Body of pancreas (tissue), 4 donors: ENCODE results near the gene STX11. TPM values are rescaled to one million over a fixed set of nuclear protein-coding genes. Genes with fewer than 3 reads are reported as not detected.

Experiments used
- ATAC-seq: fragments of 150-250 bp; one replicate; pipeline ENCODE4 v1.9.1; 2016
- DNase-seq, 4 donors: peaks; one replicate each; pipeline ENCODE4 v3.0.0-alpha.2; 2019
- H3K27ac ChIP-seq, 4 donors: fragments of 200-600 bp; sonication (generic); 1 replicate in 3 of 4; 2 replicates in 1 of 4; pipeline versions ENCODE4 v1.5.1 to v1.6.1; 2016 to 2019; ENCODE audit warnings: mild to moderate bottlenecking in 1 of 4, mixed read lengths in 1 of 4, moderate library complexity in 1 of 4
- H3K27me3 ChIP-seq, 2 donors: fragments of 200-600 bp; sonication (generic); one replicate each; pipeline ENCODE4 v1.6.0; 2016; ENCODE audit warnings: mild to moderate bottlenecking in 1 of 2
- H3K36me3 ChIP-seq, 2 donors: fragments of 200-600 bp; sonication (generic); replicated peaks in 1 of 2; 2 replicates each; pipeline ENCODE4 v1.5.1; 2016; ENCODE audit warnings: low read depth in 2 of 2; ENCODE audit not compliant: insufficient read depth in 1 of 2
- H3K4me1 ChIP-seq: fragments of 200-600 bp; sonication (generic); one replicate; pipeline ENCODE4 v1.6.0; 2016
- H3K4me3 ChIP-seq, 2 donors: fragments of 200-600 bp; sonication (generic); 1 replicate in 1 of 2; 2 replicates in 1 of 2; pipeline ENCODE4 v1.5.1; 2016 to 2019
- H3K9me3 ChIP-seq, 3 donors: fragments of 200-600 bp; sonication (generic); 1 replicate in 2 of 3; 2 replicates in 1 of 3; pipeline ENCODE4 v1.5.1; 2016
- CTCF ChIP-seq, 7 experiments: fragments of 450-650 bp in 4 of 7; fragments of 200-600 bp in 3 of 7; sonication (generic) in 3 of 7; IDR thresholded peaks; one replicate each; pipeline ENCODE4 v1.5.1; 2016 to 2019; ENCODE audit warnings: antibody characterized with exemption in 7 of 7
- POLR2A ChIP-seq, 3 donors: fragments of 450-650 bp; IDR thresholded peaks; one replicate each; pipeline ENCODE4 v1.6.1; 2016; ENCODE audit warnings: antibody characterized with exemption in 3 of 3, mild to moderate bottlenecking in 2 of 3
- WGBS, 2 donors: methylation state at CpG; one replicate each; pipeline ENCODE4 v1.1.5; 2017; 5-methylcytosine and 5-hydroxymethylcytosine counted together
- intact Hi-C: fragments of 100-400 bp; cut with DNase I; formaldehyde crosslinking; loops from one replicate; pipeline ENCODE4 v1.15.1; 2023
- total RNA-seq, 2 donors: library from RNA; depleted of rRNA; stranded (reverse); fragments of >200 nt; gene quantifications; one replicate each; pipeline ENCODE4 v1.1.0, GENCODE V29; 2016

Gene STX11
- total RNA-seq, 2 donors from 2014 or later: 4.4 to 7.6 TPM

- no peak for ATAC-seq
- DNase-seq: no peak
- intact Hi-C loops: no loop called here
- Histone ChIP-seq H3K4me3 (no peak overlapping the region), H3K27ac (no peak overlapping the region), H3K4me1 (no peaks in the 10 kb centered on the region), H3K9me3 (no peaks in the 10 kb centered on the region), H3K36me3 (no peaks in the 10 kb centered on the region), H3K27me3 (no peaks in the 10 kb centered on the region)
- TF ChIP-seq POLR2A (IDR thresholded peaks at IDR 0.05): no peak
- no peak for TF ChIP-seq CTCF (IDR thresholded peaks at IDR 0.05)
Observed at GRCh38 chr6:144122861-144123260, 27.5 kb upstream of the STX11 start.

GRCh38 chr6:144123421-144123820 lies 26.9 kb upstream of the STX11 start:
- no peaks in the 10 kb centered on the region for H3K4me1 ChIP-seq

GRCh38 chr6:144123836-144124235 lies 26.5 kb upstream of the STX11 start:
- Histone ChIP-seq H3K9me3 (no peaks in the 10 kb centered on the region), H3K27me3 (no peaks in the 10 kb centered on the region), H3K4me1 (no peaks in the 10 kb centered on the region), H3K36me3 (no peaks in the 10 kb centered on the region), H3K4me3 (no peak overlapping the region), H3K27ac (no peak overlapping the region)
- DNase-seq: no peak
- TF ChIP-seq POLR2A (IDR thresholded peaks at IDR 0.05) (no peak), CTCF (IDR thresholded peaks at IDR 0.05) (no peak)
- ATAC-seq: no peak
- intact Hi-C loops: no loop called here
- WGBS, 2 donors: 33% methylated on average over 2 of the region's 2 CpGs

More at GRCh38 chr6:144123421-144123820, 26.9 kb upstream of the STX11 start:
- H3K9me3 ChIP-seq: no peaks in the 10 kb centered on the region
- WGBS, 2 donors: 34 to 55% methylated on average over 2 of the region's 2 CpGs
- H3K4me3 ChIP-seq: no peak overlapping the region
- ATAC-seq: no peak
- TF ChIP-seq POLR2A (IDR thresholded peaks at IDR 0.05) (no peak), CTCF (IDR thresholded peaks at IDR 0.05) (no peak)
- no peak for DNase-seq
- no peaks in the 10 kb centered on the region for H3K27me3 ChIP-seq
- no peak overlapping the region for H3K27ac ChIP-seq
- intact Hi-C loops: no loop called here
- no peaks in the 10 kb centered on the region for H3K36me3 ChIP-seq

- Histone ChIP-seq H3K27ac (no peak overlapping the region), H3K4me3 (no peak overlapping the region), H3K36me3 (no peaks in the 10 kb centered on the region), H3K27me3 (no peaks in the 10 kb centered on the region), H3K4me1 (no peaks in the 10 kb centered on the region), H3K9me3 (no peaks in the 10 kb centered on the region)
- intact Hi-C loops: no loop called here
- WGBS, 2 donors: 78% methylated on average over 6 of the region's 6 CpGs
- ATAC-seq: no peak
- no peak for TF ChIP-seq CTCF (IDR thresholded peaks at IDR 0.05)
- no peak for TF ChIP-seq POLR2A (IDR thresholded peaks at IDR 0.05)
- DNase-seq: no peak
Observed at GRCh38 chr6:144127097-144127496, 23.2 kb upstream of the STX11 start.

GRCh38 chr6:144129469-144129868 lies 20.8 kb upstream of the STX11 start:
- WGBS, 2 donors: 74 to 79% methylated on average over 6 of the region's 6 CpGs
- no peaks in the 10 kb centered on the region for H3K9me3 ChIP-seq
- no peaks in the 10 kb centered on the region for H3K4me1 ChIP-seq
- H3K27me3 ChIP-seq: no peaks in the 10 kb centered on the region
- DNase-seq (no peak), ATAC-seq (no peak)
- TF ChIP-seq POLR2A (IDR thresholded peaks at IDR 0.05): no peak
- TF ChIP-seq CTCF (IDR thresholded peaks at IDR 0.05): no peak
- intact Hi-C loops: no loop called here
- no peaks in the 10 kb centered on the region for H3K36me3 ChIP-seq
- no peak overlapping the region for H3K27ac ChIP-seq
- no peak overlapping the region for H3K4me3 ChIP-seq
